ENCODE results near the gene RALB. TPM values are rescaled to one million over a fixed set of nuclear protein-coding genes. Genes with fewer than 3 reads are reported as not detected.
A peak's percentile ranks its signal among the peaks of the same experiment; 100 is the strongest.

The RALB gene
- polyA plus RNA-seq, 2 of the 4 experiments (the other 2 are of a cell fraction) = 72.9 to 76.5 TPM

DNA sequence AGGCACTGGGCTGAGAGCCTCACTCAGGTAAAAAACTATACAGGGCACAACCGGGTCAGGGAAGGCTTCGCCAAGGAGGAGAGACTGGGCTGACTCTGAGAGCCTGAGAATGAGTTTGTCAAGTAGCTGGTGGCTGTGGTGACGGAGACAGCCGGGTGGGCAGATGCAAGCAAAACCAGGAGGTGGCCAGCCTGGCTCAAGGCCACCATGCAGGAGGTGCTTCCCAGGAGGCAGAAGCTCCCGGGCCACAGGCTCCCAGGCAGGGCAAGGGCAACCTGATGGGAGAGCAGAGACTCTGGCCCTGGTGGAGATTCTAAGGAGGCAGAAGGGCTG is 90.4 kb downstream of the RALB start:
- Histone ChIP-seq H3K9me3 (no peaks in the 10 kb centered on the region), H3K27ac (peak overlapping the region; percentile 51 to 83; a peak in 5 of 6 replicates), H3K4me2 (peak overlapping the region; percentile 94), H3K4me1 (peaks cover 22% of the 10 kb centered on the region), H3K4me3 (no peak overlapping the region)
- ChIA-PET CTCF (interaction anchor here (0.6 to 6.4 kb wide), 69 partner anchors 9 to 752 kb away, joined by 3 to 182 read pairs (median 5); no protein-coding TSS in a partner anchor), POLR2A (interaction anchor here (0.8 to 1.1 kb wide), 2 partner anchors 120 to 210 kb away, joined by 3 to 4 read pairs; partner anchors contain the start of gene TMEM185B)
- ATAC-seq = peak in 1 of 2 experiments; percentile 43; a peak in 4 of 6 replicates
- DNase-seq (ENCODE audit: low read depth in 1 of 2, low spot score in 1 of 2) = no peak
- 36% methylated on average over 4 of the region's 5 CpGs for WGBS (ENCODE audit: missing lambda C conversion rate)
- no peak for FAIRE-seq
- no peak for TF ChIP-seq BHLHE40 (IDR thresholded peaks at IDR 0.05; ENCODE audit: low read depth, low read length)
- TF ChIP-seq EHF (CRISPR knock-in tag; IDR thresholded peaks at IDR 0.05) = no peak
- TF ChIP-seq JUN (IDR thresholded peaks at IDR 0.05) = no peak
- no peak for TF ChIP-seq RAD21 (conservative IDR thresholded peaks at IDR 0.05 in 1 of 2, IDR thresholded peaks at IDR 0.05 in 1 of 2)
- no peak for TF ChIP-seq RCOR1 (IDR thresholded peaks at IDR 0.05; ENCODE audit: low read depth, low read length)
- TF ChIP-seq, protein P1, sequence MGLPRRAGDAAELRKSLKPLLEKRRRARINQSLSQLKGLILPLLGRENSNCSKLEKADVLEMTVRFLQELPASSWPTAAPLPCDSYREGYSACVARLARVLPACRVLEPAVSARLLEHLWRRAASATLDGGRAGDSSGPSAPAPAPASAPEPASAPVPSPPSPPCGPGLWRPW (IDR thresholded peaks at IDR 0.05) = no peak
- TF ChIP-seq JUNB (IDR thresholded peaks at IDR 0.05) = no peak
- no peak for TF ChIP-seq SMC3 (IDR thresholded peaks at IDR 0.05)
- TF ChIP-seq POLR2AphosphoS2 (conservative IDR thresholded peaks at IDR 0.05; ENCODE audit: low read length) = no peak
- TF ChIP-seq MAFK (IDR thresholded peaks at IDR 0.05; ENCODE audit: partially characterized antibody) = no peak
- TF ChIP-seq KDM5A (IDR thresholded peaks at IDR 0.05) = no peak
- no peak for TF ChIP-seq CEBPB (IDR thresholded peaks at IDR 0.05)
- TF ChIP-seq TFCP2L1 (CRISPR knock-in tag; IDR thresholded peaks at IDR 0.05) = no peak
- TF ChIP-seq HDAC2 (IDR thresholded peaks at IDR 0.05) = no peak
- TF ChIP-seq, protein P2, sequence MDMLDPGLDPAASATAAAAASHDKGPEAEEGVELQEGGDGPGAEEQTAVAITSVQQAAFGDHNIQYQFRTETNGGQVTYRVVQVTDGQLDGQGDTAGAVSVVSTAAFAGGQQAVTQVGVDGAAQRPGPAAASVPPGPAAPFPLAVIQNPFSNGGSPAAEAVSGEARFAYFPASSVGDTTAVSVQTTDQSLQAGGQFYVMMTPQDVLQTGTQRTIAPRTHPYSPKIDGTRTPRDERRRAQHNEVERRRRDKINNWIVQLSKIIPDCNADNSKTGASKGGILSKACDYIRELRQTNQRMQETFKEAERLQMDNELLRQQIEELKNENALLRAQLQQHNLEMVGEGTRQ (IDR thresholded peaks at IDR 0.05) = no peak
- no peak for TF ChIP-seq CBX2 (IDR thresholded peaks at IDR 0.05; ENCODE audit: borderline replicate concordance, low read depth)
- TF ChIP-seq SREBF2 (IDR thresholded peaks at IDR 0.05) = no peak
- no peak for TF ChIP-seq MYC (IDR thresholded peaks at IDR 0.05; ENCODE audit: borderline replicate concordance, low read length)
- TF ChIP-seq FOSL2 (IDR thresholded peaks at IDR 0.05) = no peak
- no peak for TF ChIP-seq FOSL2 (CRISPR knock-in tag; IDR thresholded peaks at IDR 0.05)

DNA sequence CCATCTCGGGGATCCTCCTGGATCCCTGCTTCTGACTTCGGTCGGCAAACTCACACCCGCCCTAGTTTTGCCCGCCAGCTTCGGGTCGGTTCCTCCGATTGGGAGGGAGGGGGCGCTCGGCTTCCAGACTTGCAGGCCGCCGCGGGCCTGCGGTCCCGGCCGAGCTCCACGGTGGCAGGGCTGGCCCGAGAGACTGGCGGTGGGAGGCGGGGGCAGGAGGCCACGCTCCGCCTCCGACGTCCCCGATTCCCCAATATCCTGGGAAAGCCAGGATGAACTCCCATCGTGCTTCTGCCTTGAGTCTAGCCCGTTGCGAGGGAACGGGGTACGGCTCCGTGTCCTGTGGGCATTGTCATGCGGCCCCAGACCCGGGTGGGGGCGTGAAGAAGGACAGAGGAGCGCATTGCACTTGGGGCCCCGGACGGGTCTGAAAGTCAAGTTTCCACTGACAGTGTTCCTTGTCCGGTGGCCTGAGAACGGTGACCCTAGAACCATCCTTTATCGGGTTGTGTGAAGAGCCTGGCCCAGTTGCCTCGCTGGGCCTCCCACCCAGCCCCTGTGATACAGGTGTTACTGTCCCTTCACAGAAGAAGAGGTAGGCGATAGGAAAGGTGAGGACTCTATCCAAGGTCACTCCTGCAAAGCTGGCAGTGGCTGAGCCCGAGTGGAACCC is 90.9 kb downstream of the RALB start:
- ChIA-PET CTCF (interaction anchor here (0.6 to 6.4 kb wide), 72 partner anchors 9 to 739 kb away, joined by 3 to 182 read pairs (median 5); no protein-coding TSS in a partner anchor), POLR2A (interaction anchor here (0.8 to 1.1 kb wide), 2 partner anchors 121 to 209 kb away, joined by 3 to 4 read pairs; partner anchors contain the start of gene TMEM185B)
- peak; percentile 96 to 99 for TF ChIP-seq RAD21 (conservative IDR thresholded peaks at IDR 0.05 in 1 of 2, IDR thresholded peaks at IDR 0.05 in 1 of 2)
- TF ChIP-seq POLR2AphosphoS2 (conservative IDR thresholded peaks at IDR 0.05; ENCODE audit: low read length) = no peak
- TF ChIP-seq, protein P3, sequence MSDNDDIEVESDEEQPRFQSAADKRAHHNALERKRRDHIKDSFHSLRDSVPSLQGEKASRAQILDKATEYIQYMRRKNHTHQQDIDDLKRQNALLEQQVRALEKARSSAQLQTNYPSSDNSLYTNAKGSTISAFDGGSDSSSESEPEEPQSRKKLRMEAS (IDR thresholded peaks at IDR 0.05) = peak; percentile 69
- peak; percentile 99 for TF ChIP-seq SMC3 (IDR thresholded peaks at IDR 0.05)
- TF ChIP-seq, protein P4, sequence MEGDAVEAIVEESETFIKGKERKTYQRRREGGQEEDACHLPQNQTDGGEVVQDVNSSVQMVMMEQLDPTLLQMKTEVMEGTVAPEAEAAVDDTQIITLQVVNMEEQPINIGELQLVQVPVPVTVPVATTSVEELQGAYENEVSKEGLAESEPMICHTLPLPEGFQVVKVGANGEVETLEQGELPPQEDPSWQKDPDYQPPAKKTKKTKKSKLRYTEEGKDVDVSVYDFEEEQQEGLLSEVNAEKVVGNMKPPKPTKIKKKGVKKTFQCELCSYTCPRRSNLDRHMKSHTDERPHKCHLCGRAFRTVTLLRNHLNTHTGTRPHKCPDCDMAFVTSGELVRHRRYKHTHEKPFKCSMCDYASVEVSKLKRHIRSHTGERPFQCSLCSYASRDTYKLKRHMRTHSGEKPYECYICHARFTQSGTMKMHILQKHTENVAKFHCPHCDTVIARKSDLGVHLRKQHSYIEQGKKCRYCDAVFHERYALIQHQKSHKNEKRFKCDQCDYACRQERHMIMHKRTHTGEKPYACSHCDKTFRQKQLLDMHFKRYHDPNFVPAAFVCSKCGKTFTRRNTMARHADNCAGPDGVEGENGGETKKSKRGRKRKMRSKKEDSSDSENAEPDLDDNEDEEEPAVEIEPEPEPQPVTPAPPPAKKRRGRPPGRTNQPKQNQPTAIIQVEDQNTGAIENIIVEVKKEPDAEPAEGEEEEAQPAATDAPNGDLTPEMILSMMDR (IDR thresholded peaks at IDR 0.05) = peak; percentile 91
- TF ChIP-seq, protein P5, sequence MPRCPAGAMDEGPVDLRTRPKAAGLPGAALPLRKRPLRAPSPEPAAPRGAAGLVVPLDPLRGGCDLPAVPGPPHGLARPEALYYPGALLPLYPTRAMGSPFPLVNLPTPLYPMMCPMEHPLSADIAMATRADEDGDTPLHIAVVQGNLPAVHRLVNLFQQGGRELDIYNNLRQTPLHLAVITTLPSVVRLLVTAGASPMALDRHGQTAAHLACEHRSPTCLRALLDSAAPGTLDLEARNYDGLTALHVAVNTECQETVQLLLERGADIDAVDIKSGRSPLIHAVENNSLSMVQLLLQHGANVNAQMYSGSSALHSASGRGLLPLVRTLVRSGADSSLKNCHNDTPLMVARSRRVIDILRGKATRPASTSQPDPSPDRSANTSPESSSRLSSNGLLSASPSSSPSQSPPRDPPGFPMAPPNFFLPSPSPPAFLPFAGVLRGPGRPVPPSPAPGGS (IDR thresholded peaks at IDR 0.05) = 0 out of 3 replicates have a peak, but pooled peaks have one; percentile 28
- TF ChIP-seq, protein P6, sequence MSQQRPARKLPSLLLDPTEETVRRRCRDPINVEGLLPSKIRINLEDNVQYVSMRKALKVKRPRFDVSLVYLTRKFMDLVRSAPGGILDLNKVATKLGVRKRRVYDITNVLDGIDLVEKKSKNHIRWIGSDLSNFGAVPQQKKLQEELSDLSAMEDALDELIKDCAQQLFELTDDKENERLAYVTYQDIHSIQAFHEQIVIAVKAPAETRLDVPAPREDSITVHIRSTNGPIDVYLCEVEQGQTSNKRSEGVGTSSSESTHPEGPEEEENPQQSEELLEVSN (IDR thresholded peaks at IDR 0.05; ENCODE audit: borderline replicate concordance, low read depth) = peak; percentile 48; the same call in 1 of the 2 replicates
- TF ChIP-seq JUN (IDR thresholded peaks at IDR 0.05) = no peak; a peak in 1 of 5 replicates
- TF ChIP-seq MAZ (IDR thresholded peaks at IDR 0.05; ENCODE audit: borderline replicate concordance, low read depth, low read length) = 0 out of 2 replicates have a peak, but pooled peaks have one; percentile 30
- TF ChIP-seq FOXS1 (CRISPR knock-in tag; IDR thresholded peaks at IDR 0.05) = no peak
- TF ChIP-seq PHF8 (IDR thresholded peaks at IDR 0.05; ENCODE audit: borderline replicate concordance, low read depth) = no peak
- TF ChIP-seq GATA3 (IDR thresholded peaks at IDR 0.05; ENCODE audit: borderline replicate concordance) = no peak
- TF ChIP-seq, protein P7, sequence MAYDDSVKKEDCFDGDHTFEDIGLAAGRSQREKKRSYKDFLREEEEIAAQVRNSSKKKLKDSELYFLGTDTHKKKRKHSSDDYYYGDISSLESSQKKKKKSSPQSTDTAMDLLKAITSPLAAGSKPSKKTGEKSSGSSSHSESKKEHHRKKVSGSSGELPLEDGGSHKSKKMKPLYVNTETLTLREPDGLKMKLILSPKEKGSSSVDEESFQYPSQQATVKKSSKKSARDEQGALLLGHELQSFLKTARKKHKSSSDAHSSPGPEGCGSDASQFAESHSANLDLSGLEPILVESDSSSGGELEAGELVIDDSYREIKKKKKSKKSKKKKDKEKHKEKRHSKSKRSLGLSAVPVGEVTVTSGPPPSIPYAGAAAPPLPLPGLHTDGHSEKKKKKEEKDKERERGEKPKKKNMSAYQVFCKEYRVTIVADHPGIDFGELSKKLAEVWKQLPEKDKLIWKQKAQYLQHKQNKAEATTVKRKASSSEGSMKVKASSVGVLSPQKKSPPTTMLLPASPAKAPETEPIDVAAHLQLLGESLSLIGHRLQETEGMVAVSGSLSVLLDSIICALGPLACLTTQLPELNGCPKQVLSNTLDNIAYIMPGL (CRISPR knock-in tag; IDR thresholded peaks at IDR 0.05; ENCODE audit: borderline replicate concordance) = no peak
- H3K9me3 ChIP-seq = no peaks in the 10 kb centered on the region
- peak overlapping the region; percentile 94 for H3K4me2 ChIP-seq
- peak overlapping the region; percentile 83 to 93 for H3K27ac ChIP-seq
- peak; percentile 66 to 89 for ATAC-seq
- peak overlapping the region; percentile 85 for H3K4me3 ChIP-seq
- DNase-seq (ENCODE audit: low read depth in 1 of 2, low spot score in 1 of 2) = peak; percentile 80 to 91
- FAIRE-seq = no peak
- WGBS (ENCODE audit: missing lambda C conversion rate) = 14% methylated on average over 16 of the region's 43 CpGs
- peaks cover 27% of the 10 kb centered on the region for H3K4me1 ChIP-seq

All from A549 (cell line).